B cell (primary cell): ENCODE measurements around the gene ATAD2B.

Experiments used
- CTCF ChIP-seq: fragments of 200-600 bp; IDR thresholded peaks from one replicate; pipeline ENCODE4 v1.8.0; 2022; ENCODE audit warnings: antibody characterized with exemption, mild to moderate bottlenecking
- EZH2 ChIP-seq: IDR thresholded peaks from 2 replicates; pipeline ENCODE4 v1.6.1; 2012; ENCODE audit warnings: borderline replicate concordance, low read depth, mild to moderate bottlenecking, moderate library complexity, low read length; ENCODE audit not compliant: insufficient read depth, poor library complexity, severe bottlenecking

DNA sequence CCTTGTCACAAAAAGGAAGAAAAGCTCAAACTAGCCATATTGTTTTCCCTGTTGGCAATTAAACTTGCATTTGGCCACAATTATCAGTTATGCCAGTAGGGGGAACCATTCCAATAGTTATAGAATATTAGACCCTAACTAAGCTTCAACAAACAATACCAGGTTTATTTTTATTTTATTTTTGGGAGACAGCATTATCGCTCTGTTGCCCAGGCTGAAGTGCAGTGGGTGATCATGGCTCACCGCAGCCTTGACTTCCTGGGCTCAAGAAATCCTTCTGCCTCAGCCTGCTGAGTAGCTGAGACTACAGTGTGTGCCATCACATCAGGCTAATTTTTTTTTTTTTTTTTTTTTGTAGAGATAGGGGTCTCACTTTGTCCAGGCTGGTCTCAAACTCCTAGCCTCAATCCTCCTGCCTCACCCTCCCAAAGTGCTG is 102.1 kb downstream of the ATAD2B start:
- TF ChIP-seq CTCF (peak; percentile 91), EZH2 (no peak)
